SK-N-SH treated with all-trans-retinoic acid at 6 μM for 48 hours (cell line): ENCODE data around the gene GPNMB.

ENCODE experiments used
- ARNTL ChIP-seq: fragments of 450-650 bp; formaldehyde crosslinking; IDR thresholded peaks from 2 replicates; pipeline ENCODE4 v1.5.0; 2020; ENCODE audit warnings: low read depth, mild to moderate bottlenecking, moderate library complexity, borderline replicate concordance
- ESRRG ChIP-seq: fragments of 250-450 bp; sonication (Bioruptor Pico); IDR thresholded peaks from 2 replicates; pipeline ENCODE4 v1.6.1; 2021; ENCODE audit warnings: mild to moderate bottlenecking
- ISL1 ChIP-seq: fragments of 250-450 bp; sonication (Bioruptor Pico); IDR thresholded peaks from 2 replicates; pipeline ENCODE4 v2.1.2; 2022; ENCODE audit warnings: mild to moderate bottlenecking, moderate library complexity
- PATZ1 ChIP-seq: fragments of 250-450 bp; sonication (Bioruptor Pico); IDR thresholded peaks from 2 replicates; pipeline ENCODE4 v1.8.0; 2020; ENCODE audit warnings: mild to moderate bottlenecking, moderate library complexity, borderline replicate concordance
- PPARA ChIP-seq: fragments of 250-450 bp; sonication (Bioruptor Pico); IDR thresholded peaks from 2 replicates; pipeline ENCODE4 v1.5.0; 2020; ENCODE audit warnings: mild to moderate bottlenecking, borderline replicate concordance
- SNAI2 ChIP-seq: fragments of 250-450 bp; sonication (Bioruptor Pico); IDR thresholded peaks from 2 replicates; pipeline ENCODE4 v1.5.0; 2020; ENCODE audit warnings: mild to moderate bottlenecking, moderate library complexity
- TCF4 ChIP-seq: fragments of 250-450 bp; sonication (Bioruptor Pico); IDR thresholded peaks from 2 replicates; pipeline ENCODE4 v1.8.0; 2021; ENCODE audit warnings: mild to moderate bottlenecking, moderate library complexity, borderline replicate concordance
- ZNF8 ChIP-seq: fragments of 450-650 bp; formaldehyde crosslinking; IDR thresholded peaks from 2 replicates; pipeline ENCODE4 v1.5.0; 2020; ENCODE audit warnings: mild to moderate bottlenecking, moderate library complexity

DNA sequence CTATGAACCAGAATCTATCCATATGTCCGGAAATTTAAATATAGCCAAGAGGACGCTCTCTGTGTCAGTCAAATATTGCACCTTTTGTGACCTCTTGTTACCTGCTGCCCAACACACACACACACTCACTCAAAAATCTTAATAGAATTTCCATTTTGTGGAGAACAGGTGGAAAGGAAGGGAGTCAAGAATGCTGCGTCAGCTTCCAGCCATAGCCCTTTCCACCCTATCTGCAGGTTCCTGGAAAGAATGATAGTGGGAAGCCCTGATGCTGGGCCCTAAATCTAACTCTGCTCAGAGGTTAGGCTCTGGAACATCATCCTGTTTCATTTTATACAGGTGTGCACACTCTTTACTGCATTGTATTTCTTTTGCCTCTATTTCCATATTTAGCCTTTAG, 9.6 kb upstream of the GPNMB start:
- TF ChIP-seq ISL1 = no peak
- no peak for TF ChIP-seq SNAI2 (CRISPR knock-in tag)
- no peak for TF ChIP-seq ARNTL (CRISPR knock-in tag)
- no peak for TF ChIP-seq ZNF8 (CRISPR knock-in tag)
- TF ChIP-seq PATZ1 (CRISPR knock-in tag) = no peak
- TF ChIP-seq PPARA (CRISPR knock-in tag) = no peak
- no peak for TF ChIP-seq TCF4 (CRISPR knock-in tag)
- no peak for TF ChIP-seq ESRRG (CRISPR knock-in tag)
